ENCODE data around the gene LILRB5.
"Not testable (repeated sequence)": the region's sequence is repeated elsewhere in the genome, so short reads cannot be mapped to it uniquely, and the experiment has no call there.

The LILRB5 gene

GRCh38 chr19:54216869-54217268 lies 40.2 kb downstream of the LILRB5 start:
- DNase-seq (ENCODE audit: low read depth, low spot score): no peak

DNA sequence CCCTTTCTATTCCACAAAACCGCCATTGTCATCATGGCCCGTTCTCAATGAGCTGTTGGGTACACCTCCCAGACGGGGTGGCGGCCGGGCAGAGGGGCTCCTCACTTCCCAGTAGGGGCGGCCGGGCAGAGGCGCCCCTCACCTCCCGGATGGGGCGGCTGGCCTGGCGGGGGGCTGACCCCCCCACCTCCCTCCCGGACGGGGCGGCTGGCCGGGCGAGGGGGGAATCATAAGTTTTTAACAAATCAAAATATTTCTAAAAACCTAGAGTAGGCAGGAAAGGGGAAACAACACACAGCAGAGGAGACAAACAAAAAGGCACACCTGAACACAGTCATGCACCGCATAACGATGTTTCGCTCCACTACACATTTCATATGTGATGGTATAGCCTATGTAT lies 42.3 kb downstream of the LILRB5 start:
- DNase-seq (ENCODE audit: low read depth, low spot score): not testable (repeated sequence)

DNA sequence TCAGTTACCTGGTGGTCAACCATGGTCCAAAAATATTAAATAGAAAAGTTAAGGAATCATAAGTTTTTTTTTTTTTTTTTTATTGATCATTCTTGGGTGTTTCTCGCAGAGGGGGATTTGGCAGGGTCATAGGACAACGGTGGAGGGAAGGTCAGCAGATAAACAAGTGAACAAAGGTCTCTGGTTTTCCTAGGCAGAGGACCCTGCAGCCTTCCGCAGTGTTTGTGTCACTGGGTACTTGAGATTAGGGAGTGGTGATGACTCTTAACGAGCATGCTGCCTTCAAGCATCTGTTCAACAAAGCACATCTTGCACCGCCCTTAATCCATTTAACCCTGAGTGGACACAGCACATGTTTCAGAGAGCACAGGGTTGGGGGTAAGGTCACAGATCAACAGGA lies 42.9 kb downstream of the LILRB5 start:
- not testable (repeated sequence) for DNase-seq (ENCODE audit: low read depth, low spot score)

DNA sequence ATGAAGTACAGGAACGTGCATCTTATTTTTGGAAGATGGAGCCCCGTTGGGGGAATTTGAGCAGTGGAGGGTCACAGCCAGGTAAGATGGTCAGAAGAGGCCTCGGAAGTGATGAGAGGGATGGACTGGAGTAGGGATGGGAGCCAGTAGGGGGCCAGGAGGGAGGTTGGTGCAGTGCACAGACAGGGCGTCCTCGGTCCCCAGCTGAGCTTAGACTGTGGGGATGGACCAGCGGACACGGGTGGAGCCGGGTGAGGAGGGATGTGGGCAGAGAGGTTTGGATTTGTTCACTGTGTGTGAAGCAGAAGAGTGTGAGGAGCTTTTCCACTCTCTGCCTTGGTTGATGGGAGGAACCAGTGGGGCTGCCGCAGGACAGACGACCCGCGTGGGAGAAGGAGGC lies 45.8 kb downstream of the LILRB5 start:
- no peak for DNase-seq (ENCODE audit: low read depth, low spot score)

DNA sequence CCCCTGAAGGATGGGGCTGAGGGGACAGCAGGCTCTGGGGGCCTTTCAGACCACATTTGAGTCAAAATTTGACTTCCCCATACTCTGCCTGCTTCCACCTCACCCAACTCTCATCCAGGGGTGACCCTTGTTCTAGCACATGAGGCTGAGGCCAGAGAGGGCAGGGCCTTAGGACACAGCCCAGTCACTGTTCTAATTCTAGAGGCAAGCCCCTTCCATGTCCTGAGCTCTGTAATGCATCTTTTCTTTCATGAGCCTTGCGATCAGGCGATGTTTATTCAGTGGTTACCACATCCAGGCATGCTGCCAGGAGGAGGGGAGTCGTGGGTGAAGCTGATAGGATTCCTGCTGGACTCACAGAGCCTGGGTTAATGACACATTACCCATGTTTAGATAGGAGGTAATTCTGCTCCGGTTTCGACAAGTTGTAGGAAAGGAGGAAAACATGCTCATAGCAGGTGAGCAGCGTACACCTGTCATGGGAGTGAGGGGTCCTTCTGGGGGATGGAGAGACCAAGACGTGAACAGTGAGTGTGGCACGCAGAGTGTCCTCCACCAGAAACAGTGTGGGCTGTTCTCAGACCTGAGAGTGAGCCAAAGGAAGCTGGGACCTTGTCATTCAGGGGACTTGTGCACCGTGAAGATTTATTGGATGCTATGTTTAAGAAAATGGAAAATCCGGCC lies 47.1 kb downstream of the LILRB5 start:
- DNase-seq (ENCODE audit: low read depth, low spot score): no peak

DNA sequence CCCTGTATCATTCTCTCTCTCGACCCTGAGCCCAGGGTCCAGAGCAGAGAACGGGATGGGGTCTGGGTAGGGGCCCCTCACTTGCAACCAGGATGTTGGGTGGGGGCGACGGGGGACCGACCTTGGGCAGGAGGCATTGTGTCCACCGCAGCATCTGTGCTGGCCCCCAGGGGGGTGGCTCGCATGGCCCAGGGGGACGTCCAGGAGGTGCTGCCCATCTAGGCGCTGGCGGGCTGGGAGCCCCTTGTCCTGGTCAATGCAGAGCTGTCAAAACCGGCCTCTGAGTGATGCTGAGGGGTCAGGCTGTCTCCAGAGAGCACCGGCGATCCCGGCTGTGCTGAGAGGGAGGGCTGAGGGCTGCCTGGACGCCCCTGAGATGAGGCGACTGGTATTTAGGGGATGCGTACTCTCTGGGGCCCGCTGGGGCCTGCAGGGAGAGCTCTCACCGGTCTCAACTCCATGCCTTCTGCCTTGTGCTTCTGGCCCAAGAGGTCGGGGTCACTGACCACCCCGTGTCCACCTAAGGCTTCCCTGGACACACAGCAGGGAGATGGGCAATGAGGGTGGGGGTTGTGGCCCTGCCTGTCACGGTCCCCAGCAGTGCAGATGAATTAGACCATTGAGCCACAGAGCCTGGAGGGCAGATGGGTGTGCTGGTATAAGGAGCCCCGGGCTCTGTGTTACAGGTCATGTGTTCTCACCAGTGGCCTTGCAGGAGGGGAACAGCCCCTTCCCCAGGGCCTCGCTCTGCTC lies 47.8 kb downstream of the LILRB5 start:
- DNase-seq (ENCODE audit: low read depth, low spot score): no peak

GRCh38 chr19:54208784-54209057 lies 48.4 kb downstream of the LILRB5 start:
- DNase-seq (ENCODE audit: low read depth, low spot score): no peak

DNA sequence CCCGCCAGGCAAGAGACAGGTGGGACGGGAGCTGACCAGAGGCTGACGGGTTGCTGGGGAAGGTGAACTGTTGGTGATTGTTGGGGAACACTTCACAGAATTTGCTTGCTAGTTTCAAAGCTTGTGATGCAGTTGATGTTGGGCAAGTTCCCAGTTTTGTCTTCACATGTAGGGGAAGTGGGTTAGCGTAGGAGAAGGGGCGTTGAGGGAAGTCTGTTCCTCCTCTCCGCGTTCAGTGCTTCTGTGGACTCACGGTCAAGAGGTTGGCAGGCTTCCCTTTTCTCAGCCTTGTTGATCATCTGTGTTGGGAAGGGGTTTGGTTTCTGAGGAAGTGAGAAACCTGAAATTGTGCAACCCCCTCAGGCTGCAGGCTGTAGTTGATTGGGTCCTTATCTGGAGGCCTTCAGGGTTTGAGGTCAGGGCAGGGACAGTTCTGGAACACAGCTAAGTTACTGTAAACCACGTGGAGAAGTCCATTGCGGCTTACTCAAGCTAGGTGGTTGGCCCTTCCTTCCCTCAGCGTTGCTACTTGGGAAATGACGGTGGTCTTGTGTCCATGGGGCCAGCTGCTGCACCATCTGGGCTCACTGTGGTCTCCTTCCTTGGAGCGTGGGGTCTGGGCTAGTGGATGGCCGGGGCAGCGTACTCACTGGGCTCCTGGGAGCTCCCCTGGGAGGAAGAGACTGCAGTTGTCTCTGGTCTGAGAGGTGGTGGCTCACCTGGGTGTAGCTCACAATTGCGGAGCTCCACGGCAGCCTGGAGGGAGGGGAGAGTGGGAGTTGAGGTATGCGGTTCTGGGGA lies 48.9 kb downstream of the LILRB5 start:
- no peak for DNase-seq (ENCODE audit: low read depth, low spot score)

GRCh38 chr19:54207676-54207982 lies 49.4 kb downstream of the LILRB5 start:
- no peak for DNase-seq (ENCODE audit: low read depth, low spot score)

DNA sequence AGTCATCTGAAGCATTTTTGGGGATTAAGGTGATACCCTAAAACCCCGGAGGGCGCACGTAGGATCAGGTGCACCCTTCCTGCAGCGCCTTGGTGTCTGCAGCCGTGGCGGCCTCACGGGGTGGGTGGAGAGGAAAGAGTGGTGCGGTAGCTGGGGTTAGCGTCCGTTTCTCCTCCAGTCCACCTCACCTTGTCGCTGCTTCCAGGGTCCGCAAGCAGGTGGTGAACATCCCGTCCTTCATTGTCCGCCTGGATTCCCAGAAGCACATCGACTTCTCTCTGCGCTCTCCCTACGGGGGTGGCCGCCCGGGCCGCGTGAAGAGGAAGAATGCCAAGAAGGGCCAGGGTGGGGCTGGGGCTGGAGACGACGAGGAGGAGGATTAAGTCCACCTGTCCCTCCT lies 49.9 kb downstream of the LILRB5 start:
- not testable (repeated sequence) for DNase-seq (ENCODE audit: low read depth, low spot score)

DNA sequence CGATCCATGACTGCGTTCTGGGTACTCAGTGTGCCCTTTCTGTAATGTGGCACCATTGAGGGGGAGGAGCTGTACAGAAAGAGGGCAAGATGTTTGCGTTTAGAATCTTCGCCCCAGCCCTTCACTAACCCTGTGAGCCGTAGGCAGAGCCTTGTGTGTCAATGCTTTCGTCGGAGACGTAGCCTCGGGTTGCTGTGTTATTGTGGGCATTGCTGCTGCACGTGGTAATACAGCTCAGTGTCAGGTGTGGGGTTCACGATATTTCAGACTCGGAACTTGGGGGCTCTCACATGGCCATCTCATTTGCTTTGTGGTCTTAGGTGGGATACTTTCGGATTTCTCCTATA lies 50.3 kb downstream of the LILRB5 start:
- no peak for DNase-seq (ENCODE audit: low read depth, low spot score)

DNA sequence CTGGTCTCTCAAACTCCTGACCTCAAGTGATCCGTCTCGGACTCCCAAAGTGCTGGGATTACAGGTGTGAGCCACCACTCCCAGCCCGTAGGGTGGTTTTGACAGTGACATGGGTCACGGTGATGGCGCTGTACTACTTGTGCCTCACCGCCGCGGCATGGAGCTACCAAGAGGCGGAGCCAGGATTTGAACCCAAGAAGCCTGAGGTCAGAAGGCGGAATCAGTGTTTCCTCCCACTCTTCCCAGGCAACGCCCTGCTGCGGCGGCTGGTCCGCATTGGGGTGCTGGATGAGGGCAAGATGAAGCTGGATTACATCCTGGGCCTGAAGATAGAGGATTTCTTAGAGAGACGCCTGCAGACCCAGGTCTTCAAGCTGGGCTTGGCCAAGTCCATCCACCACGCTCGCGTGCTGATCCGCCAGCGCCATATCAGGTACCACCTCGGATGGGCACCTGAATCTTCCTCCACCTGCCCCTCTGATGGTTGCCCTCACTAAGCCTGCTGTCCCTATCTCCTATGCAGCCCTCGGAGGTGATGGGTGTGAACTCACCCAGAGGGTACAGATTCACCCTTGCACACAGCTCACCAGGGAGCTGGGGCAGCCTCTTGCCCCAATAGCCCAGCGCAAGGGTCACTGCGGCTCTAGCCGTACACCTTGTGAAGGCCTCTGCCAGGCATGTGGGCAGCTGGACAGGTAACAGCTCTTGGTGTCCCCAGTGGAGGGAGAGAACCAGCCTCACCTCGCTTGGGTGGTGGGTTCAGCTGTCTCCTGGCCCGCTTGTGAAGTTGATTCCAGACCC lies 50.8 kb downstream of the LILRB5 start:
- no peak for DNase-seq (ENCODE audit: low read depth, low spot score)

- DNase-seq (ENCODE audit: low read depth, low spot score): no peak
Measured at GRCh38 chr19:54204767-54205468, 52.2 kb downstream of the LILRB5 start.

- DNase-seq (ENCODE audit: low read depth, low spot score): no peak
Measured at GRCh38 chr19:54203151-54203611, 53.9 kb downstream of the LILRB5 start.

GRCh38 chr19:54201980-54202379 lies 55.1 kb downstream of the LILRB5 start:
- DNase-seq (ENCODE audit: low read depth, low spot score): no peak

DNA sequence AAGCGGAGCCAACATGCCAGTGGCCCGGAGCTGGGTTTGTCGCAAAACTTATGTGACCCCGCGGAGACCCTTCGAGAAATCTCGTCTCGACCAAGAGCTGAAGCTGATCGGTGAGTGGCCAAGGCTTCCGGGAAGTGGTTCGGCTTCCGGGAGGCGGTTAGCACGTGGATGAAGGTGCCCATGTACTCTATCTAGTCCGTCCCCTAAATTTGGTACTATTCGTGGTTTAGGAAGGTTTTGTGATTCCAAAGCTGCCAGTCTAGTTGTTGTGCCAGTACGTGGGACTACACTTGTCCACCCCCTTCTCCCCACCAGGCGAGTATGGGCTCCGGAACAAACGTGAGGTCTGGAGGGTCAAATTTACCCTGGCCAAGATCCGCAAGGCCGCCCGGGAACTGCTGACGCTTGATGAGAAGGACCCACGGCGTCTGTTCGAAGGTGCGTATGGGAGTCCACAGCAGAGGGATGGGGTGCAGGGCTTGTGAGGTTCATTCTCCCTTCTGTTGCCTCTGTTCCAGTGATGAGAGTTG lies 55.8 kb downstream of the LILRB5 start:
- no peak for DNase-seq (ENCODE audit: low read depth, low spot score)

All from activated naive CD8-positive, alpha-beta T cell treated with anti-CD3 and anti-CD28 coated beads, Interleukin-2, amount 50 U/mL, for 16 hours (primary cell).